Effector memory CD4-positive, alpha-beta T cell (primary cell): ENCODE data around the gene HCFC1.
A peak's percentile ranks its signal among the peaks of the same experiment; 100 is the strongest.

Experiments used
- DNase-seq, 3 donors: peaks; one replicate each; pipeline ENCODE4 v3.0.0-alpha.2; 2020
- H3K27ac ChIP-seq: 2 replicates; pipeline ENCODE4 v1.7.0; 2013; ENCODE audit warnings: mild to moderate bottlenecking, low read length, moderate library complexity; ENCODE audit not compliant: insufficient read depth, poor library complexity, severe bottlenecking
- H3K27me3 ChIP-seq: replicated peaks from 2 replicates; pipeline ENCODE4 v1.7.0; 2013; ENCODE audit warnings: mild to moderate bottlenecking, low read length; ENCODE audit not compliant: insufficient read depth, control insufficient read depth, poor library complexity, severe bottlenecking
- H3K36me3 ChIP-seq: 2 replicates; pipeline ENCODE4 v1.7.0; 2013; ENCODE audit warnings: mild to moderate bottlenecking, low read length, moderate library complexity; ENCODE audit not compliant: control insufficient read depth, insufficient read depth
- H3K4me1 ChIP-seq: 2 replicates; pipeline ENCODE4 v1.7.0; 2013; ENCODE audit warnings: low read length, mild to moderate bottlenecking; ENCODE audit not compliant: control insufficient read depth, insufficient read depth, poor library complexity, severe bottlenecking
- H3K4me3 ChIP-seq: 2 replicates; pipeline ENCODE4 v1.7.0; 2013; ENCODE audit warnings: low read length, low read depth, mild to moderate bottlenecking; ENCODE audit not compliant: insufficient read depth, poor library complexity, severe bottlenecking
- H3K9me3 ChIP-seq: 2 replicates; pipeline ENCODE4 v1.7.0; 2013; ENCODE audit warnings: mild to moderate bottlenecking, low read length, moderate library complexity; ENCODE audit not compliant: control insufficient read depth

Gene HCFC1

DNA sequence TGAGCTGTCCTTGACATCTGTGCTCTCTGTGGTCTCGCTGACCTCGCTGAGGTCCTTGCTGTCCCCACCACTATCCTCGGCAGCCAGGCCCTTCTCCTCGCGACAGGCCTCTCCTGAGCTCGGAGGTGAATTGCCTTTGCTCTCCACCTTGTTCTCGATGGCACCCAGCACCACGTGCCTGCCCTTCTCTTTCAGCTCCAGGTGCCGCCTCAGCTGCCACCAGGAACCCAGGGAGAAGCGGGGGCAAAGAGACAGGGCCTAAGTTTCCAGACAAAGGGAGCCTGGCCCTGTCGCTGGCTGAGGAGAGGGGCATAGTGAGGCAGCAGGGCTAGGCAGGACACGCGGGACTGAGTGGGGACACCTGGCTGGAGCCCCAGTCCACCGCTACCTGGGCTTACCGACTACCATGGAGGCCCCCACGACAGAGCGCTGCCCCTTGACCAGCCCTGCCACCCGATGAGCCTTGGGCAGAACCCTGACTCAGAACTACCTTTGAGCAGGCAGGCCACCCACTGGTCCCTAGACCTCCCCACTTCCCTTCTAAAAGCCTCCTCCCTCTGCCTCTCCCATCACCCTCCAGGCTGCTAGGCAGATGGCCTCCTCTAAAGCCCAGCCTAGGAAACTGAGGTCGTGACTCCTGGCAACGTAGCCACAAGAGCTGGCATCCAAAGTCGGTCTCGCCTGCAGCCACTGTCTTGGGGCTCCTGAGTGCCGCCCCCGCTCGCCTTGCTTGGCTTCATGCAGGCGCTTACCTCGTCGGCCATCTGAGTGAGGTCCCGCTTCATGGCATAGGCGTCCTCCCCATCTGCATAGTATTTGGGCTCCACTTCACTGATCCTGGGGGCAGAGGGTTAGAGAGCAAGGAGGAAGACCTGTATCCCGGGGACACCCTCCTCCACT lies 41.4 kb downstream of the HCFC1 start:
- Histone ChIP-seq H3K36me3 (peaks cover 8% of the 10 kb centered on the region), H3K27me3 (no peaks in the 10 kb centered on the region), H3K4me1 (peaks cover 20% of the 10 kb centered on the region), H3K9me3 (no peaks in the 10 kb centered on the region), H3K4me3 (no peak overlapping the region), H3K27ac (no peak overlapping the region)
- no peak for DNase-seq

DNA sequence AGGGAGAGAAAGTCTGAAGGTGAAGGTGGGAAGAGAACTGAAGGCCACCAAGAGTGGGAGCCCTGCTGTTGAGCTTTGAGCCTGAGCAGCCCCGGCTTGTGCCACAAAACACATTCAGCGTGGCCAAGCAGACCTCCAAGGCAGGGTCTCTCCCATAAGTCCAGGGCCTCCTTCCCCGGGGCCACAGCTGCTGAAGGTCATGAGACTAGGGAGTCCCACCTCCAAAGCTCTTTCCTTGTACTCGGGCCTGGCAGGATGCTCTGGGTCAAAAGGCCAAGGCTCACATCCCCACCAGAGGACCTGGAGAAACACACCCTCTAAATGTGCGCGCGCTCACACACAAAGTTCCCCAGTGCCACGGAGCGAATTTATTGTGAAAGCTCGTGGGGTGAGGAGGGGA lies 42.0 kb downstream of the HCFC1 start:
- no peak for DNase-seq
- Histone ChIP-seq H3K27ac (no peak overlapping the region), H3K36me3 (peaks cover 8% of the 10 kb centered on the region), H3K4me3 (no peak overlapping the region), H3K27me3 (no peaks in the 10 kb centered on the region), H3K4me1 (peaks cover 20% of the 10 kb centered on the region), H3K9me3 (no peaks in the 10 kb centered on the region)

DNA sequence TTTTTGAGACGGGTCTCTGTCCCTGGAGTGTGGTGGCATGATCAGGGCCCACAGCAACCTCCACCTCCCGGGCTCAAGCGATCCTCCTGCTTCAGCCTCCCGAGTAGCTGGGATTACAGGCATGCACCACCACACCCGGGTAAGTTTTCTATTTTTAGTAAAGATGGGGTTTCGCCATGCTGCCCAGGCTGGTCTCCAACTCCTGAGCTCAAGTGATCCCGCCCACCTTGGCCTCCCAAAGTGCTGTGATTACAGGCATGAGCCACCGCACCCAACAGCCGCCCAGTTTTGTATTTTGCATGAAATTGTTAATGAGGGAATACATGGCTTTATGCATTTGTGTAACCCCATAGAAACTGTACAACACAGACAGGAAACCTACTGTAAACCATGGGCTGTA lies 42.8 kb downstream of the HCFC1 start:
- Histone ChIP-seq H3K9me3 (no peaks in the 10 kb centered on the region), H3K27me3 (no peaks in the 10 kb centered on the region), H3K27ac (peak overlapping the region; percentile 45), H3K4me1 (peaks cover 20% of the 10 kb centered on the region), H3K4me3 (no peak overlapping the region), H3K36me3 (peaks cover 8% of the 10 kb centered on the region)
- DNase-seq, result no peak

DNA sequence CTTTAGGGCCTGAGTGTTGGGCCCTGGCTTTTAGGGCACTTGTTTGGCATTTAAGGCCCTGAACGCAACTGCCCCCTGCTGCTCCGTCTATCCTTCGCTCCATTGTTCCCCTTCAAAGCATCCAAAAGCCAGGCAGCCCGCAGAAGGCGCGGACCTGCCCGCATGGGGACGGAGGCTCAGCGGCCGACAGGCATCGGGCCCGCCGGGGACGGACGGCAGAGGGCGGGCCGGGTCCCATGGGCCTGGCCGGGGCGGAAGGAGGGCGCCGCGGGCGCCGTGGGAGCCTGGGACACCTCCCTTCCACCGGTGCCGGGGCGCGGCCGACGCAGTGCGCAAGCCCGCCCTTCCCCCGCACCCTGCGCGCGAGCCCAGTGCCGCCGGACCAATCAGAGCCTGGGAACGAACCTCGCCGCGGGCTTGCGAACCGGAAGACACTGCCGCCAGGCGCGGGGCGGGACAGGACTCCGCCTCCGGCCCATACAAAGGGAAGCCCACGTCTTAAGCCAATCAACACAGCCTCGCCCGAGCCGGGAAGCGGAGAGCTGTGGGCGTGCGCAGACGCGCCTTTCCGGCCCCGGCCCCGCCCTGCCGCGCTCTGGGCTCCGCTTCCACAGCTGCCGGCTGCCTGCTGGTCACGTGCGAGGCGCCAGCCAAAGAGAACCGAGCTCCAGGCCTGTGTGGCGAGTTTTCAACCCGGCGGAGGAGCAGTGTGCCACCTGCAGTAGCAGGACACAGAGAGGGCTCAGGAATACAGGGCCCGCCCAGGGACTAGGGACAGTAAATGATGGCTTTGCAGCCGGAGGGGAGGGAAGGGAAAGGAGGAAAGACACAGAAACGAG lies 43.5 kb downstream of the HCFC1 start:
- DNase-seq, result peak; percentile 90 to 95 (median 90)
- H3K36me3 ChIP-seq, result peaks cover 8% of the 10 kb centered on the region
- H3K27ac ChIP-seq, result peak overlapping the region; percentile 98
- H3K4me3 ChIP-seq, result peak overlapping the region; percentile 60
- no peaks in the 10 kb centered on the region for H3K9me3 ChIP-seq
- peaks cover 24% of the 10 kb centered on the region for H3K4me1 ChIP-seq
- H3K27me3 ChIP-seq, result no peaks in the 10 kb centered on the region

DNA sequence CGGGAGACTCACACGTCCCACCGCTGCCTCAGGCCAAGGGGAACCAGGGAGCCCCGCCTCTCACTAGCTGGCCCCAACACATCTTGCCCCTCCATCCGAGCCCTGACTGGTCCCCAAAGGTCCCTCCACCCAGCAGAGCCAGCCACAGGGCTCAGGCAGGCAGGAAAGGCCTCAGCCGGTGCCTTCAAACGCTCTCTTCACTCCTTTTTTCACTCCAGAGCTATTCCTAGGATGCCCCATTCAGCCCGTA lies 44.0 kb downstream of the HCFC1 start:
- H3K27me3 ChIP-seq, result no peaks in the 10 kb centered on the region
- no peak for DNase-seq
- H3K27ac ChIP-seq, result peak overlapping the region; percentile 98
- no peaks in the 10 kb centered on the region for H3K9me3 ChIP-seq
- peaks cover 29% of the 10 kb centered on the region for H3K4me1 ChIP-seq
- peaks cover 8% of the 10 kb centered on the region for H3K36me3 ChIP-seq
- H3K4me3 ChIP-seq, result peak overlapping the region; percentile 60

DNA sequence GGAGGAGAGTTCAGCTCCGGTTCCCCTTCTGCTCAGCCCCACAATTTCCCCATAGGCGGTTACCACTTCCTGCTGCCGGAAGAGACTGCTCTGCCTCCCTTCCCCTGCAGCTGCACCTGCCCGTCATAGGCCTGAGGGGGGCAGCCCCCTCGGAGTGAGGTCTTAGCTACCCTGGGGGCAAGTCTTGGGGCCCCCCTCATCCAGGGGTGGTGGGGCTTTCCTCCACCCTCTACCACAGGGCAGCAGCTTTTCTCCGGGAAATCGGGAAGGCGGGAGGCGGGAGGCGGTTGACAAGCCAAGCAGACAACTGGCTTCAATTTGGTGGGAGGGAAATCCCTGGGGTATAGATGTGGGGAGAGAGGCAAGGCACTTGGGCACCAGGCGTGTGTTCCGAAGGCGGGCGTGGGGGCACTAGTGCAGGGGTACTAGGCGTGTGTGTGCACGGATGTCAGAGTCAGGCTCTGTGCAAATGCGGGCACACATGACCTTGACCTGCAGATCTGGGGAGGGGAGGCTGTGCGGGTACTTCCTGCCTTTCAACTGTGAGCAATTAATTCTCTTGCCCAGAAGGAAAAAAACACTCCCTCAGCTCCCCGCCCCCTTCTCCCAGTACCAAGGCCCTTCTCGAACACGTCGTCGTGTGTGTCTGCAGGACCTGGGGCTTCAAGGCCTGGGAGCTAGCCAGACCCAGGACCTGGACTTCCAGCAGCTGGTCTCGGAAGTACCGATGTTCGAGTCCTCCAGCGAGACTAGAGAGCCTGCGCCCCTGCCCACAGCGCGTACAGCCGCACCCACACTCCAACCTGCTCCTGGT lies 44.6 kb downstream of the HCFC1 start:
- peak; percentile 71 to 79 (median 74) for DNase-seq
- peaks cover 34% of the 10 kb centered on the region for H3K4me1 ChIP-seq
- H3K9me3 ChIP-seq, result no peaks in the 10 kb centered on the region

DNA sequence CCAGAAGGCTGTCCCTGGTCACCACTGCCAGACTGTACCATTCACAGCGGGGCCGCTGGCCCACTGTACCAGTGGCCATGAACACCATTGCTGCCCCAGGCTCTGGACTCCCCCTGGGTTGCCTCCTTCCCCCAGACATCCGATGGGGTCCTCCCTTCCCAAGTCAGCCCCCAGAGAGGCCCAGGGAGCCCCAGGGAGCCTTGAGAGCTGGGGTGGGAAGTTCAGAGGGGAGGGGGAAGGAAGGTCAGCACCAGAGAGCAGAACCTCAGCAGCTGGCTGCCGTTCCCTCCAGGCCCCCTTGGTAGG lies 45.1 kb downstream of the HCFC1 start:
- Histone ChIP-seq H3K36me3 (no peaks in the 10 kb centered on the region), H3K27me3 (no peaks in the 10 kb centered on the region), H3K9me3 (no peaks in the 10 kb centered on the region), H3K4me1 (peaks cover 40% of the 10 kb centered on the region), H3K4me3 (peak overlapping the region; percentile 60), H3K27ac (peak overlapping the region; percentile 98)
- no peak for DNase-seq

More for the DNA sequence above, 44.6 kb downstream of the HCFC1 start:
- H3K36me3 ChIP-seq, result peaks cover 3% of the 10 kb centered on the region
- H3K27me3 ChIP-seq, result no peaks in the 10 kb centered on the region
- peak overlapping the region; percentile 98 for H3K27ac ChIP-seq
- peak overlapping the region; percentile 60 for H3K4me3 ChIP-seq

DNA sequence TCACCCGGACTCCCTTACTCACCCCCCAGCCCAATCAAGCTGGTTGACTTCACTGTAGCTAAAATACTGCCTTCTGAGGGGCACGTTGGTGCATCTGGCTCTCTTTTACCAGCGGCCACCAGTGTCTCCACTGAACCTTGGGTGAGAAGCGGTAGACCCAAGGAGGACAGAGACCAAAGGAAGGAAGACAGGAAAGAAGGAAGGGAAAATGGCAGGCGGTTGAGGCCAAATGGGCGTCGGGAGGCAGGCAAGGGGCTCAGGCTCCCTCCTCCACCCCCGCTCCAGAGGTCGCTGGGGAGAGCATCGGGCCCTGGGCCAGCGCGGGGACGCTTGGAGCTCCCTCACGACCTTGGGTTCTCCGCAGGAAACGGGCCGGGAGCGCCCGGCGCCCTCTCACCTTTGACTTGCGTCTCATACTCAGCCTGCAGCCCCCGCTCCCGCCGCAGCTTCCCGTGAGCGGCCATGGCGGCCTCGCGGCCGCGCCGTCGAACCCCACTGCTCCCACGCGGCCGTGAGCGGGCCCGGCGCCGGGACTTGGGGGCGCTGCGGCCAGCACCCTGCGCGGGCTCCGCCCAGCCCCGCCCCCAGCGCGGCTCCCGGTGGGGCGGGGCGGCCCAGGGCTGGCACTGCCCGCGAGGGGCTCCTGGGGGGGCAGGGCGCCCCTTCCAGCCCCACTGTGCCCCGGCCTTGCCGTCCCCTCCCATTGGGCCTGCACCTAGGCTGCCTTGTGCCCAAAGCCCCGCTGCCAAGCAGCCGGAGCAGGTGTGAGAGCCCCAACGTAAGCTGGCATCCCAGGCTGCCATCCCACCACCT lies 45.7 kb downstream of the HCFC1 start, which contains the start of gene ARHGAP4:
TSS of gene ARHGAP4 (minus strand) at position 526 of the 813 bp plus-strand sequence. CDS start at position 464, 62 bp downstream.
- peak; percentile 16 to 25 (median 24) for DNase-seq
- peak within 1 kb of the TSS; percentile 98 for H3K27ac ChIP-seq

DNA sequence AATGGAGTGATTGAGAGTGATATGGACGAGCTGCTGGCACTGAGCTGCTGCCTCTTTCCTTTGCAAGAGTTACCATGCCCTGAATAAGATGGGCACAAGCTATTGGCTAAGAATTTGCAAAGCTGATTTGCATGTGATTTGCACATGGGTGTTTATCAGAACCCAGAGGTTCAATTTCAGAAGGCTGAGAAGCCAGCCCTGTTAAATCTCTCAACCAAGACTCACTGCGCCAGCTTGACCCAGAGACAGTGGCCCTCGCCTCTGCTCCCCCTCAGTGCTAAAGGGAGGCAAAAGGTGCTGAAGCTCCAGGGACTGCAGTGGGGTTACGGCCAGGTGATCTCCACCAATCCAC lies 46.3 kb downstream of the HCFC1 start:
- Histone ChIP-seq H3K36me3 (peaks cover 4% of the 10 kb centered on the region), H3K4me3 (peak overlapping the region; percentile 51), H3K9me3 (no peaks in the 10 kb centered on the region), H3K27me3 (no peaks in the 10 kb centered on the region), H3K27ac (peak overlapping the region; percentile 98), H3K4me1 (peaks cover 40% of the 10 kb centered on the region)
- DNase-seq, result no peak

More for the DNA sequence above, 45.7 kb downstream of the HCFC1 start, which contains the start of gene ARHGAP4:
- Histone ChIP-seq H3K27me3 (no peaks in the 10 kb centered on the region), H3K4me3 (peak within 1 kb of the TSS; percentile 60), H3K36me3 (no peaks in the 10 kb centered on the region), H3K9me3 (no peaks in the 10 kb centered on the region), H3K4me1 (peaks cover 40% of the 10 kb centered on the region)
